GM12878 (cell line): ENCODE measurements around the gene FCN2. TPM values are rescaled to one million over a fixed set of nuclear protein-coding genes. Genes with fewer than 3 reads are reported as not detected.

Experiments
- DPF2 ChIP-seq: fragments of 450-650 bp; IDR thresholded peaks from 2 replicates; pipeline ENCODE4 v1.6.1; 2017; ENCODE audit warnings: mild to moderate bottlenecking
- ESRRA ChIP-seq: IDR thresholded peaks from 2 replicates; pipeline ENCODE4 v1.6.1; 2012; ENCODE audit warnings: mild to moderate bottlenecking, low read length, improper control_type of control experiment
- FOXK2 ChIP-seq: fragments of 450-650 bp; IDR thresholded peaks from 2 replicates; pipeline ENCODE4 v1.6.1; 2017; ENCODE audit warnings: mild to moderate bottlenecking, moderate library complexity
- IKZF2 ChIP-seq, 2 experiments: fragments of 450-650 bp; IDR thresholded peaks; 2 replicates each; pipeline ENCODE4 v1.6.1; 2017; ENCODE audit warnings: mild to moderate bottlenecking in 2 of 2, moderate library complexity in 2 of 2
- MEF2A ChIP-seq: IDR thresholded peaks from 2 replicates; pipeline ENCODE4 v1.6.1; 2011; ENCODE audit warnings: low read depth, mild to moderate bottlenecking, low read length, moderate library complexity; ENCODE audit not compliant: insufficient read depth
- NR2C1 ChIP-seq: fragments of 450-650 bp; IDR thresholded peaks from 2 replicates; pipeline ENCODE4 v1.6.1; 2017; ENCODE audit warnings: antibody characterized with exemption, mild to moderate bottlenecking, moderate library complexity
- PAX5 ChIP-seq: IDR thresholded peaks from 2 replicates; pipeline ENCODE4 v1.6.1; 2011; ENCODE audit warnings: low read depth, low read length, borderline replicate concordance
- SIN3A ChIP-seq: IDR thresholded peaks from 2 replicates; pipeline ENCODE4 v1.6.1; 2012; ENCODE audit warnings: low read depth, low read length, improper control_type of control experiment
- WRNIP1 ChIP-seq: IDR thresholded peaks from 2 replicates; pipeline ENCODE4 v1.6.1; 2011; ENCODE audit warnings: low read depth, low read length, improper control_type of control experiment, borderline replicate concordance
- ZZZ3 ChIP-seq: IDR thresholded peaks from 2 replicates; pipeline ENCODE4 v1.6.1; 2011; ENCODE audit warnings: low read depth; ENCODE audit not compliant: control insufficient read depth, insufficient read length
- polyA plus RNA-seq, 11 experiments: library from polyadenylated mRNA; depleted of rRNA in 4 of 11; unstranded in 6 of 11; stranded (reverse) in 5 of 11; fragments of >200 nt; fragmentation: Nextera tagmentation in 4 of 11; fragmentation: Illumina TruSeq in 1 of 11; extraction: Ambion mirVana in 4 of 11; extraction: Trizol in 1 of 11; gene quantifications; 1 replicate in 1 of 11; 2 replicates in 10 of 11; pipeline versions ENCODE4 v1.2.1 to v1.2.3, GENCODE V29; 2011 to 2016; ENCODE audit warnings: inconsistent platforms in 2 of 11, missing spikeins in 2 of 11, low read depth in 1 of 11
- total RNA-seq, 4 experiments: library from RNA; depleted of rRNA in 3 of 4; stranded (reverse); fragments of >200 nt in 3 of 4; fragmentation: Illumina TruSeq in 1 of 4; extraction: Trizol in 1 of 4; gene quantifications; 2 replicates each; pipeline versions ENCODE4 v1.2.1 to v1.2.3, GENCODE V29; 2013 to 2021
- TF ChIP-seq, protein P1 (sequence below): fragments of 450-650 bp; formaldehyde crosslinking; IDR thresholded peaks from 2 replicates; pipeline ENCODE4 v1.4.0; 2020; ENCODE audit warnings: mild to moderate bottlenecking, moderate library complexity

FCN2 gene
- total and polyA plus RNA-seq, 10 of the 15 experiments (the other 5 are each of a cell fraction or from before 2014, with no cell fraction given): not detected

DNA sequence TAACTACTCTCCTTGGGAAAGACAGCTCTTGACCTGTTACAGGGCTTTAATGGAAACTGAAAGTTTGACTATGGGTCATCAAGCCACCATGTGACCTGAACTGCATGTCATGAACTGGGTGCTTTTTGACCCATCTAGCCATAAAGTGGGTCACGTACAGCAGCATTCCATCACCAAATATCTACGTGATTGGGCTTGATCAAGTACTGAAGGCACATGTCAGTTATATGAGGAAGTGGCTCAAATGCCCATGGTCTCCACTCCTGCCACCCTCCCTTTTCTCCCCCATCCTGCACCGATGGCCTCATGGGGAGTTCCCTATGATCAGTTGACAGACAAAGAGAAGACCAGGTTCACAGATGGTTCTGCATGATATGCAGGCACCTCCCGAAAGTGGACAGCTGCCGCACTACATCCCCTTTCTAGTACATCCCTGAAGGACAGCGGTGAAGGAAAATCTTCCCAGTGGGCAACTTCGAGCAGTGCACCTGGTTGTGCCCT lies 44.5 kb downstream of the FCN2 start (continued):
- TF ChIP-seq, protein P1, sequence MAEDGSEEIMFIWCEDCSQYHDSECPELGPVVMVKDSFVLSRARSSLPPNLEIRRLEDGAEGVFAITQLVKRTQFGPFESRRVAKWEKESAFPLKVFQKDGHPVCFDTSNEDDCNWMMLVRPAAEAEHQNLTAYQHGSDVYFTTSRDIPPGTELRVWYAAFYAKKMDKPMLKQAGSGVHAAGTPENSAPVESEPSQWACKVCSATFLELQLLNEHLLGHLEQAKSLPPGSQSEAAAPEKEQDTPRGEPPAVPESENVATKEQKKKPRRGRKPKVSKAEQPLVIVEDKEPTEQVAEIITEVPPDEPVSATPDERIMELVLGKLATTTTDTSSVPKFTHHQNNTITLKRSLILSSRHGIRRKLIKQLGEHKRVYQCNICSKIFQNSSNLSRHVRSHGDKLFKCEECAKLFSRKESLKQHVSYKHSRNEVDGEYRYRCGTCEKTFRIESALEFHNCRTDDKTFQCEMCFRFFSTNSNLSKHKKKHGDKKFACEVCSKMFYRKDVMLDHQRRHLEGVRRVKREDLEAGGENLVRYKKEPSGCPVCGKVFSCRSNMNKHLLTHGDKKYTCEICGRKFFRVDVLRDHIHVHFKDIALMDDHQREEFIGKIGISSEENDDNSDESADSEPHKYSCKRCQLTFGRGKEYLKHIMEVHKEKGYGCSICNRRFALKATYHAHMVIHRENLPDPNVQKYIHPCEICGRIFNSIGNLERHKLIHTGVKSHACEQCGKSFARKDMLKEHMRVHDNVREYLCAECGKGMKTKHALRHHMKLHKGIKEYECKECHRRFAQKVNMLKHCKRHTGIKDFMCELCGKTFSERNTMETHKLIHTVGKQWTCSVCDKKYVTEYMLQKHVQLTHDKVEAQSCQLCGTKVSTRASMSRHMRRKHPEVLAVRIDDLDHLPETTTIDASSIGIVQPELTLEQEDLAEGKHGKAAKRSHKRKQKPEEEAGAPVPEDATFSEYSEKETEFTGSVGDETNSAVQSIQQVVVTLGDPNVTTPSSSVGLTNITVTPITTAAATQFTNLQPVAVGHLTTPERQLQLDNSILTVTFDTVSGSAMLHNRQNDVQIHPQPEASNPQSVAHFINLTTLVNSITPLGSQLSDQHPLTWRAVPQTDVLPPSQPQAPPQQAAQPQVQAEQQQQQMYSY (CRISPR knock-in tag): no peak
- TF ChIP-seq SIN3A: no peak
- TF ChIP-seq DPF2: no peak
- TF ChIP-seq ZZZ3: no peak
- TF ChIP-seq ESRRA: no peak
- TF ChIP-seq IKZF2 (IDR thresholded peaks at IDR 0.05): no peak; a peak in 1 of 4 replicates
- TF ChIP-seq PAX5: no peak
- no peak for TF ChIP-seq WRNIP1
- TF ChIP-seq FOXK2: no peak
- no peak for TF ChIP-seq MEF2A
- TF ChIP-seq NR2C1: 0 out of 2 replicates have a peak, but pooled peaks have one; percentile 27
